Mesenchymal stem cell (in vitro differentiated cells and primary cell): Measurements from ENCODE around the gene DNAH12.
A peak's percentile ranks its signal among the peaks of the same experiment; 100 is the strongest.

ENCODE experiments used
- DNase-seq: peaks from one replicate; pipeline ENCODE4 v3.0.0-alpha.2; 2013
- H2AFZ ChIP-seq: one replicate; pipeline ENCODE4 v1.6.1; 2013; ENCODE audit warnings: low read depth, mild to moderate bottlenecking, control low read depth, inconsistent platforms, low read length, moderate library complexity
- H2AK5ac ChIP-seq: 2 replicates; pipeline ENCODE4 v1.6.1; 2013; ENCODE audit warnings: low read length, moderate library complexity, mild to moderate bottlenecking, inconsistent platforms; ENCODE audit not compliant: severe bottlenecking
- H2BK120ac ChIP-seq: one replicate; pipeline ENCODE4 v1.6.1; 2013; ENCODE audit warnings: low read depth, mild to moderate bottlenecking, inconsistent platforms, low read length, moderate library complexity
- H2BK12ac ChIP-seq, 2 experiments: one replicate each; pipeline ENCODE4 v1.6.1; 2013; ENCODE audit warnings: inconsistent platforms in 2 of 2, low read length in 2 of 2, mild to moderate bottlenecking in 2 of 2, moderate library complexity in 2 of 2, control low read depth in 1 of 2
- H2BK15ac ChIP-seq: one replicate; pipeline ENCODE4 v1.6.1; 2013; ENCODE audit warnings: mild to moderate bottlenecking, low read depth, inconsistent platforms; ENCODE audit not compliant: poor library complexity, severe bottlenecking
- H2BK5ac ChIP-seq: 2 replicates; pipeline ENCODE4 v1.6.1; 2013; ENCODE audit warnings: low read depth, mild to moderate bottlenecking, low read length, control low read depth, inconsistent platforms; ENCODE audit not compliant: poor library complexity, severe bottlenecking
- H3K14ac ChIP-seq, 2 experiments: one replicate each; pipeline ENCODE4 v1.6.1; 2013; ENCODE audit warnings: inconsistent platforms in 2 of 2, low read length in 2 of 2, control low read depth in 1 of 2, mild to moderate bottlenecking in 1 of 2, moderate library complexity in 1 of 2
- H3K18ac ChIP-seq, 2 experiments: one replicate each; pipeline ENCODE4 v1.6.1; 2013; ENCODE audit warnings: inconsistent platforms in 2 of 2, low read length in 2 of 2, control low read depth in 1 of 2, low read depth in 1 of 2, mild to moderate bottlenecking in 1 of 2
- H3K23ac ChIP-seq, 2 experiments: one replicate each; pipeline ENCODE4 v1.6.1; 2013; ENCODE audit warnings: inconsistent platforms in 2 of 2, low read length in 2 of 2, mild to moderate bottlenecking in 2 of 2, moderate library complexity in 2 of 2, control low read depth in 1 of 2
- H3K27ac ChIP-seq: 2 replicates; pipeline ENCODE4 v1.5.1; 2013; ENCODE audit warnings: mild to moderate bottlenecking, moderate library complexity, low read length, control low read depth, inconsistent platforms; ENCODE audit not compliant: poor library complexity, severe bottlenecking
- H3K27me3 ChIP-seq, 2 experiments: 2 replicates each; pipeline versions ENCODE4 v1.6.1 to v1.7.0; 2013; ENCODE audit warnings: low read length in 2 of 2, mild to moderate bottlenecking in 2 of 2, moderate library complexity in 2 of 2, control low read depth in 1 of 2, inconsistent platforms in 1 of 2; ENCODE audit not compliant: control insufficient read depth in 1 of 2, insufficient read depth in 1 of 2
- H3K36me3 ChIP-seq, 2 experiments: 2 replicates each; pipeline versions ENCODE4 v1.6.1 to v1.7.0; 2013; ENCODE audit warnings: low read length in 2 of 2, control low read depth in 1 of 2, inconsistent platforms in 1 of 2, low read depth in 1 of 2, mild to moderate bottlenecking in 1 of 2; ENCODE audit not compliant: insufficient read depth in 2 of 2, control insufficient read depth in 1 of 2
- H3K4ac ChIP-seq, 2 experiments: one replicate each; pipeline ENCODE4 v1.6.1; 2013; ENCODE audit warnings: inconsistent platforms in 2 of 2, low read length in 2 of 2, mild to moderate bottlenecking in 2 of 2, moderate library complexity in 2 of 2, control low read depth in 1 of 2, low read depth in 1 of 2
- H3K4me1 ChIP-seq: 2 replicates; pipeline ENCODE4 v1.6.1; 2013; ENCODE audit warnings: low read depth, low read length, control low read depth; ENCODE audit not compliant: control insufficient read depth, insufficient read depth
- H3K4me2 ChIP-seq: 2 replicates; pipeline ENCODE4 v1.6.1; 2013; ENCODE audit warnings: low read length, mild to moderate bottlenecking, inconsistent platforms; ENCODE audit not compliant: poor library complexity, severe bottlenecking
- H3K4me3 ChIP-seq, 2 experiments: 2 replicates each; pipeline versions ENCODE4 v1.5.1 to v1.7.0; 2013; ENCODE audit warnings: low read length in 2 of 2, mild to moderate bottlenecking in 2 of 2, control low read depth in 1 of 2, low read depth in 1 of 2; ENCODE audit not compliant: insufficient read depth in 1 of 2
- H3K79me1 ChIP-seq: replicated peaks from 2 replicates; pipeline ENCODE4 v1.6.1; 2013; ENCODE audit warnings: mild to moderate bottlenecking, control low read depth, low read length, inconsistent platforms; ENCODE audit not compliant: poor library complexity, severe bottlenecking
- H3K9ac ChIP-seq: 2 replicates; pipeline ENCODE4 v1.7.0; 2013; ENCODE audit warnings: mild to moderate bottlenecking, low read length, moderate library complexity
- H3K9me3 ChIP-seq: 2 replicates; pipeline ENCODE4 v1.7.0; 2013; ENCODE audit warnings: mild to moderate bottlenecking, low read length; ENCODE audit not compliant: control insufficient read depth
- H4K8ac ChIP-seq: one replicate; pipeline ENCODE4 v1.6.1; 2013; ENCODE audit warnings: inconsistent platforms, mild to moderate bottlenecking, low read length, moderate library complexity
- H4K91ac ChIP-seq: one replicate; pipeline ENCODE4 v1.6.1; 2013; ENCODE audit warnings: mild to moderate bottlenecking, low read length, inconsistent platforms
- WGBS: methylation state at CpG from one replicate; pipeline ENCODE4 v1.1.7; 2013; ENCODE audit warnings: mixed read lengths; 5-methylcytosine and 5-hydroxymethylcytosine counted together

Gene DNAH12

DNA sequence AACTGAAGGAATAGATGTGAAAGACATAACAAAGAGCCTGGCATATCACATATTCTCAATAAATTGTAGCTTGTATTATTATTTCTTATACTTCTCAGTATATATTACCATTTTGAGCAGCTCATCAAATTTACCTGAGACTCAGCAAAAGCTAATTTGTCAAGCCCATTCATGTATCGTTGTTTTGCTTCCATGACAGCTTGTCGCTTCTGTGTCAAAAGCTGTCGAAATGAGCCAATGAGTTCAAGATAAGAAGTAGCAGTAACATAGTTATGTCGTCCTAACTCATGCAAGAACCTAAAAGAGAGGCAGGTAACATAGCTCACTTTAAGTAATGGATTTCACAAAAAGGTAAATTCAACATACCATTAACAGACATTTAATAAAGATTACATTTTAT lies 157.8 kb downstream of the DNAH12 start:
- H3K4ac ChIP-seq: no peak overlapping the region
- H3K27ac ChIP-seq: no peak overlapping the region
- H3K18ac ChIP-seq: no peak overlapping the region
- WGBS: 91% methylated on average over 4 of the region's 4 CpGs
- H3K9me3 ChIP-seq: peaks cover 4% of the 10 kb centered on the region
- no peak overlapping the region for H2BK12ac ChIP-seq
- H3K36me3 ChIP-seq: no peaks in the 10 kb centered on the region
- DNase-seq: no peak
- H3K9ac ChIP-seq: no peak overlapping the region
- no peak overlapping the region for H2BK15ac ChIP-seq
- no peak overlapping the region for H2BK5ac ChIP-seq
- no peak overlapping the region for H2BK120ac ChIP-seq
- H2AK5ac ChIP-seq: no peak overlapping the region
- H4K8ac ChIP-seq: no peak overlapping the region
- H3K23ac ChIP-seq: no peak overlapping the region
- H2AFZ ChIP-seq: no peak overlapping the region
- no peaks in the 10 kb centered on the region for H3K79me1 ChIP-seq
- H3K4me2 ChIP-seq: no peak overlapping the region
- H3K4me1 ChIP-seq: peaks cover 3% of the 10 kb centered on the region
- no peak overlapping the region for H3K4me3 ChIP-seq
- no peak overlapping the region for H3K14ac ChIP-seq
- H3K27me3 ChIP-seq: no peaks in the 10 kb centered on the region
- H4K91ac ChIP-seq: no peak overlapping the region

DNA sequence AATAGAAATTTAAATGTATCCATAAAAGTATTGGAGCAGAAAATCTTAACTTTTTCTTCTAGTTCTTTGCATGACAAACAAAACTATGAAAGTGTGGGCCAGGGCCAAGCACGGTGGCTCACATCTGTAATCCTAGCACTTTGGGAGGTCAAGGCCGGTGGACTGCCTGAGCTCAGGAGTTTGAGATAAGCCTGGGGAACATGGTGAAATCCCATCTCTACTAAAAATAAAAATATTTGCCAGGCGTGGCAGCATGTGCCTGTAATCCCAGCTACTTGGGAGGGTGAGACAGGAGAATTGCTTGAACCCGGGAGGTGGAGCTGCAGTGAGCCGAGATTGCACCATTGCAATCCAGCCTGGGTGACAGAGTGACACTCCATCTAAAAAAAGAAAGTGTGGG lies 158.6 kb downstream of the DNAH12 start:
- H3K18ac ChIP-seq: no peak overlapping the region
- no peak overlapping the region for H3K9ac ChIP-seq
- H3K36me3 ChIP-seq: no peaks in the 10 kb centered on the region
- H2AFZ ChIP-seq: no peak overlapping the region
- DNase-seq: no peak
- no peak overlapping the region for H2BK12ac ChIP-seq
- no peak overlapping the region for H4K8ac ChIP-seq
- no peak overlapping the region for H3K4me3 ChIP-seq
- no peak overlapping the region for H3K4me2 ChIP-seq
- H3K14ac ChIP-seq: no peak overlapping the region
- no peaks in the 10 kb centered on the region for H3K79me1 ChIP-seq
- 93% methylated on average over 5 of the region's 5 CpGs for WGBS
- H3K4ac ChIP-seq: no peak overlapping the region
- H3K9me3 ChIP-seq: no peaks in the 10 kb centered on the region
- H2BK120ac ChIP-seq: no peak overlapping the region
- H3K23ac ChIP-seq: no peak overlapping the region
- no peak overlapping the region for H4K91ac ChIP-seq
- H2BK15ac ChIP-seq: no peak overlapping the region
- no peak overlapping the region for H2AK5ac ChIP-seq
- no peaks in the 10 kb centered on the region for H3K27me3 ChIP-seq
- H2BK5ac ChIP-seq: no peak overlapping the region
- no peak overlapping the region for H3K27ac ChIP-seq
- peaks cover 3% of the 10 kb centered on the region for H3K4me1 ChIP-seq

DNA sequence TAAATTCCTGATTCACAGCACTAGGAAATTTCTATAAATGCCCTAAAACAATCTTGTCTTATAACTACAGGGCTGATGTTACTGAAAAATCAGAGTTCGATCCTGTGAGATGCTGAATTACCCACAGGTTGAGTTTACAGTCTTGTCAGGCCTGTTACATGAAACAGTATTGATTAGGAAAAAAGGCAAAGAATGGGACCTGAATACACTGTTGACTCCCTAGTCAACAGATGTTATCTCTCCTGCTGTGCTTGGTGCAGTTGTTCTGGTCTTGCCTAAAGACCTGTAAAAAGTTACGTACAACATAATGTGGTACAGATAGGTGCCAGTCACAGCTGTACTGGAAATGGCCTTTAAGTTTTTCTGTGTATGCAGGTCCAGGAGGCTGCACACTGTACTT lies 160.3 kb downstream of the DNAH12 start:
- Histone ChIP-seq H3K36me3 (no peaks in the 10 kb centered on the region), H3K9ac (no peak overlapping the region), H2BK12ac (no peak overlapping the region), H3K14ac (no peak overlapping the region), H2BK5ac (no peak overlapping the region), H3K27me3 (no peaks in the 10 kb centered on the region), H3K4me2 (no peak overlapping the region), H3K9me3 (no peaks in the 10 kb centered on the region), H2AFZ (no peak overlapping the region), H2BK120ac (no peak overlapping the region), H3K4me1 (peaks cover 3% of the 10 kb centered on the region), H3K23ac (no peak overlapping the region), H2AK5ac (peak overlapping the region; percentile 65), H3K4ac (no peak overlapping the region), H4K91ac (no peak overlapping the region), H4K8ac (no peak overlapping the region), H2BK15ac (no peak overlapping the region), H3K27ac (peak overlapping the region; percentile 85), H3K79me1 (no peaks in the 10 kb centered on the region), H3K18ac (no peak overlapping the region), H3K4me3 (no peak overlapping the region)
- 84% methylated on average over 2 of the region's 2 CpGs for WGBS
- DNase-seq: no peak

DNA sequence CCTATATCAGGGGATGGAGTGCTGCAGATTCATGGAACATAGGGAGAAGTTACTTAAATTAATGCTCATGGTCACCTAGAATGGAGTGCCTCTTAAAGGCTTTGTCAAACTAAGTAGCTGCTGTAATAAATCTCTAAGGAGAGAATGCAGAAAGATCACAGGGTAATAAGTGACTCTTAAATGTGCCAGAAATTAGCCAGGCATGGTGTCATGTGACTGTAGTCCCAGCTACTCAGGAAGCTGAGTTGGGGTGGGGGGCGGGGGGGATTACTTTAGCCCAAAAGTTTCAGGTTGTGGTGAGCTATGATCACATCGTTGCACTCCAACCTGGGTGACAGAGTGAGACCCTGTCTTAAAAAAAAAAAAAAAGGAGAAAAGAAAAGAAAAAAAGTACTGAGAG lies 160.7 kb downstream of the DNAH12 start:
- H2BK5ac ChIP-seq: no peak overlapping the region
- no peak for DNase-seq
- no peak overlapping the region for H4K91ac ChIP-seq
- no peak overlapping the region for H2AK5ac ChIP-seq
- no peaks in the 10 kb centered on the region for H3K9me3 ChIP-seq
- no peak overlapping the region for H2AFZ ChIP-seq
- H3K27me3 ChIP-seq: no peaks in the 10 kb centered on the region
- H3K79me1 ChIP-seq: no peaks in the 10 kb centered on the region
- no peak overlapping the region for H3K9ac ChIP-seq
- H2BK120ac ChIP-seq: no peak overlapping the region
- no peak overlapping the region for H2BK12ac ChIP-seq
- H3K27ac ChIP-seq: peak overlapping the region; percentile 85
- H3K4me3 ChIP-seq: no peak overlapping the region
- no peaks in the 10 kb centered on the region for H3K36me3 ChIP-seq
- peaks cover 3% of the 10 kb centered on the region for H3K4me1 ChIP-seq
- no peak overlapping the region for H3K4ac ChIP-seq
- H4K8ac ChIP-seq: no peak overlapping the region
- peak overlapping the region; percentile 41 for H3K4me2 ChIP-seq
- H3K14ac ChIP-seq: no peak overlapping the region
- no peak overlapping the region for H3K18ac ChIP-seq
- WGBS: 69% methylated on average over 2 of the region's 2 CpGs
- H3K23ac ChIP-seq: no peak overlapping the region
- no peak overlapping the region for H2BK15ac ChIP-seq
